Effector CD4-positive, alpha-beta T cell (primary cell): Measurements from ENCODE around the gene ZNF81.
"Not testable (repeated sequence)": the region's sequence is repeated elsewhere in the genome, so short reads cannot be mapped to it uniquely, and the experiment has no call there.

Source experiments
- DNase-seq: peaks from one replicate; pipeline ENCODE4 v3.0.0-alpha.2; 2020

ZNF81 gene

GRCh38 chrX:47936224-47936939 is 99.7 kb downstream of the ZNF81 start:
- no peak for DNase-seq

GRCh38 chrX:47936940-47937317 is 100.2 kb downstream of the ZNF81 start:
- no peak for DNase-seq

GRCh38 chrX:47940448-47940847 is 103.7 kb downstream of the ZNF81 start:
- DNase-seq = no peak

- no peak for DNase-seq
Measured at GRCh38 chrX:47941423-47941822, 104.7 kb downstream of the ZNF81 start.

- DNase-seq = not testable (repeated sequence)
Measured at GRCh38 chrX:47955295-47955694, 118.6 kb downstream of the ZNF81 start.

GRCh38 chrX:47956016-47956415 is 119.3 kb downstream of the ZNF81 start:
- DNase-seq = no peak

GRCh38 chrX:47958206-47958605 is 121.5 kb downstream of the ZNF81 start:
- DNase-seq = not testable (repeated sequence)

- DNase-seq = no peak
Measured at GRCh38 chrX:47958761-47959342, 122.2 kb downstream of the ZNF81 start.

GRCh38 chrX:47960406-47960805 is 123.7 kb downstream of the ZNF81 start:
- DNase-seq = no peak

- DNase-seq = not testable (repeated sequence)
Measured at GRCh38 chrX:47961830-47962229, 125.1 kb downstream of the ZNF81 start.

- not testable (repeated sequence) for DNase-seq
Measured at GRCh38 chrX:47965526-47965925, 128.8 kb downstream of the ZNF81 start.
